Lung (tissue), 12 donors: ENCODE results near the gene UBE2K. TPM values are rescaled to one million over a fixed set of nuclear protein-coding genes. Genes with fewer than 3 reads are reported as not detected.
"Not testable (repeated sequence)": the region's sequence is repeated elsewhere in the genome, so short reads cannot be mapped to it uniquely, and the experiment has no call there.

Source experiments
- ATAC-seq: fragments of 200-7000 bp; cut with Tn5 transposase; one replicate; pipeline ENCODE4 v1.9.1; 2020; ENCODE audit warnings: moderate number of reproducible peaks; ENCODE audit not compliant: insufficient read depth, low FRiP score
- DNase-seq, 3 donors: peaks; one replicate each; pipeline ENCODE4 v3.0.0-alpha.2; 2013 to 2017
- H3K27ac ChIP-seq, 2 donors: one replicate each; pipeline ENCODE4 v1.5.1; 2013; ENCODE audit warnings: mild to moderate bottlenecking in 2 of 2, moderate library complexity in 2 of 2, control low read depth in 1 of 2, inconsistent platforms in 1 of 2, low read depth in 1 of 2, low read length in 1 of 2
- H3K27me3 ChIP-seq, 3 donors: one replicate each; pipeline ENCODE4 v1.5.1; 2013; ENCODE audit warnings: low read length in 2 of 3; ENCODE audit not compliant: control insufficient read depth in 3 of 3, insufficient read depth in 3 of 3
- H3K36me3 ChIP-seq, 4 donors: one replicate each; pipeline ENCODE4 v1.5.1; 2013; ENCODE audit warnings: low read length in 4 of 4, mild to moderate bottlenecking in 1 of 4, moderate library complexity in 1 of 4; ENCODE audit not compliant: control insufficient read depth in 4 of 4, insufficient read depth in 4 of 4
- H3K4me1 ChIP-seq, 5 donors: one replicate each; pipeline ENCODE4 v1.5.1; 2013; ENCODE audit warnings: low read length in 5 of 5, mild to moderate bottlenecking in 2 of 5, moderate library complexity in 1 of 5; ENCODE audit not compliant: control insufficient read depth in 5 of 5, insufficient read depth in 5 of 5
- H3K4me3 ChIP-seq: one replicate; pipeline ENCODE4 v1.5.1; 2013; ENCODE audit warnings: mild to moderate bottlenecking, control low read depth, moderate library complexity
- H3K9ac ChIP-seq, 2 donors: one replicate each; pipeline ENCODE4 v1.5.1; 2013; ENCODE audit warnings: low read length in 2 of 2, control low read depth in 1 of 2; ENCODE audit not compliant: insufficient read depth in 1 of 2
- H3K9me3 ChIP-seq, 4 donors: one replicate each; pipeline ENCODE4 v1.5.1; 2013; ENCODE audit warnings: low read length in 3 of 4, mild to moderate bottlenecking in 1 of 4, moderate library complexity in 1 of 4; ENCODE audit not compliant: control insufficient read depth in 4 of 4, insufficient read depth in 3 of 4
- CTCF ChIP-seq: IDR thresholded peaks from 2 replicates; pipeline ENCODE4 v1.5.1; 2012; ENCODE audit warnings: mild to moderate bottlenecking; ENCODE audit errors: control extremely low read depth, extremely low read depth
- WGBS, 2 donors: extraction: QIAGEN DNeasy Blood & Tissue Kit; methylation state at CpG; one replicate each; pipeline ENCODE4 v1.1.7; 2013; 5-methylcytosine and 5-hydroxymethylcytosine counted together
- polyA plus RNA-seq, 2 donors: library from polyadenylated mRNA; stranded (reverse); fragments of 200-250 nt; gene quantifications; one replicate each; pipeline ENCODE4 v1.2.1, GENCODE V29; 2013
- total RNA-seq, 2 donors: library from RNA; depleted of rRNA in 1 of 2; stranded (reverse); fragments of >200 nt in 1 of 2; gene quantifications; one replicate each; pipeline ENCODE4 v1.2.1, GENCODE V29; 2014 to 2021
- donor health status: control.
- donor health status: control.
- donor health status: Bipolar disorder and iron deficiency.
- donor health status: healthy.
- donor health status: DM: yes; HTN: yes; CAD: no.

Gene UBE2K
- total and polyA plus RNA-seq, 4 donors, result 32.1 to 54.6 (median 35.0) TPM

GRCh38 chr4:39715788-39716187, 17.9 kb downstream of the UBE2K start:
- no peak for DNase-seq

GRCh38 chr4:39716356-39716755, 18.4 kb downstream of the UBE2K start:
- Histone ChIP-seq H3K27me3 (no peaks in the 10 kb centered on the region), H3K27ac (no peak overlapping the region), H3K9me3 (no peaks in the 10 kb centered on the region), H3K4me1 (peaks cover 0 to 16% (median 0%) of the 10 kb centered on the region in 5 donors), H3K36me3 (peaks cover 0 to 5% (median 2%) of the 10 kb centered on the region in 4 donors), H3K4me3 (no peak overlapping the region), H3K9ac (no peak overlapping the region)
- no peak for ATAC-seq
- no peak for TF ChIP-seq CTCF
- no peak for DNase-seq
- 92 to 93% methylated on average over 11 of the region's 11 CpGs for WGBS, 2 donors

More at GRCh38 chr4:39715788-39716187, 17.9 kb downstream of the UBE2K start:
- no peak for ATAC-seq
- no peaks in the 10 kb centered on the region for H3K27me3 ChIP-seq
- TF ChIP-seq CTCF, result no peak
- H3K9me3 ChIP-seq, result no peaks in the 10 kb centered on the region
- no peak overlapping the region for H3K9ac ChIP-seq
- no peak overlapping the region for H3K27ac ChIP-seq
- no peak overlapping the region for H3K4me3 ChIP-seq
- H3K4me1 ChIP-seq, result peaks cover 0 to 13% (median 0%) of the 10 kb centered on the region in 5 donors
- WGBS, 2 donors, result 78 to 92% methylated on average over 3 of the region's 3 CpGs
- H3K36me3 ChIP-seq, result peaks cover 0 to 5% (median 2%) of the 10 kb centered on the region in 4 donors

- not testable (repeated sequence) for H3K4me3 ChIP-seq, DNase-seq, H3K9me3 ChIP-seq, H3K9ac ChIP-seq, H3K36me3 ChIP-seq, ATAC-seq, H3K27me3 ChIP-seq, H3K27ac ChIP-seq
- peaks cover 0 to 20% (median 0%) of the 10 kb centered on the region in 5 donors for H3K4me1 ChIP-seq
- 49 to 71% methylated on average over 17 to 19 of the region's 19 CpGs for WGBS, 2 donors
Observed at GRCh38 chr4:39717743-39718142, 19.8 kb downstream of the UBE2K start.

GRCh38 chr4:39718366-39719323, 20.7 kb downstream of the UBE2K start:
- Histone ChIP-seq H3K4me1 (peaks cover 0 to 18% (median 0%) of the 10 kb centered on the region in 5 donors), H3K27ac (no peak overlapping the region), H3K4me3 (no peak overlapping the region), H3K36me3 (peaks cover 0 to 5% (median under 1%) of the 10 kb centered on the region in 4 donors), H3K9ac (no peak overlapping the region), H3K9me3 (no peaks in the 10 kb centered on the region), H3K27me3 (no peaks in the 10 kb centered on the region)
- 88 to 91% methylated on average over 33 of the region's 33 CpGs for WGBS, 2 donors
- no peak for TF ChIP-seq CTCF
- ATAC-seq (no peak), DNase-seq (no peak)
